GM21825 (cell line): Measurements from ENCODE around the gene CENPT.
"Not testable (repeated sequence)": the region's sequence is repeated elsewhere in the genome, so short reads cannot be mapped to it uniquely, and the experiment has no call there.

ENCODE experiments used
- ATAC-seq: cut with Tn5 transposase; IDR thresholded peaks from one replicate; pipeline ENCODE4 v1.9.1; 2021; ENCODE audit warnings: mild to moderate bottlenecking, moderate library complexity; ENCODE audit not compliant: unreplicated experiment

Gene CENPT

GRCh38 chr16:67877064-67877463 is 29.6 kb upstream of the CENPT start:
- ATAC-seq, result no peak

- ATAC-seq, result no peak
Measured at GRCh38 chr16:67874372-67874771, 26.9 kb upstream of the CENPT start.

GRCh38 chr16:67873435-67874370 is 26.2 kb upstream of the CENPT start:
- no peak for ATAC-seq

GRCh38 chr16:67872631-67873434 is 25.3 kb upstream of the CENPT start, which contains the start of gene EDC4:
TSS of gene EDC4 (plus strand) at chr16:67873052. CDS start at chr16:67873262, 210 bp downstream.
- ATAC-seq, result peak; percentile 56

- ATAC-seq, result no peak
Measured at GRCh38 chr16:67872131-67872630, 24.7 kb upstream of the CENPT start.

- ATAC-seq, result no peak
Measured at GRCh38 chr16:67871256-67871655, 23.8 kb upstream of the CENPT start.

GRCh38 chr16:67869653-67870052 is 22.2 kb upstream of the CENPT start:
- no peak for ATAC-seq

GRCh38 chr16:67868290-67868689 is 20.8 kb upstream of the CENPT start:
- no peak for ATAC-seq

GRCh38 chr16:67865318-67865717 is 17.8 kb upstream of the CENPT start:
- ATAC-seq, result no peak

- no peak for ATAC-seq
Measured at GRCh38 chr16:67864594-67864993, 17.1 kb upstream of the CENPT start.

GRCh38 chr16:67864044-67864443 is 16.6 kb upstream of the CENPT start:
- not testable (repeated sequence) for ATAC-seq

GRCh38 chr16:67862623-67863583 is 15.4 kb upstream of the CENPT start:
- no peak for ATAC-seq

GRCh38 chr16:67861877-67862276 is 14.4 kb upstream of the CENPT start:
- no peak for ATAC-seq

GRCh38 chr16:67860589-67861398 is 13.3 kb upstream of the CENPT start:
- no peak for ATAC-seq

- ATAC-seq, result no peak
Measured at GRCh38 chr16:67858500-67858899, 11.0 kb upstream of the CENPT start.

GRCh38 chr16:67857547-67858233 is 10.2 kb upstream of the CENPT start:
- no peak for ATAC-seq

GRCh38 chr16:67856927-67857546 is 9.5 kb upstream of the CENPT start:
- no peak for ATAC-seq

- no peak for ATAC-seq
Measured at GRCh38 chr16:67855789-67856188, 8.3 kb upstream of the CENPT start.

GRCh38 chr16:67853670-67854069 is 6.2 kb upstream of the CENPT start:
- ATAC-seq, result no peak
